GM21367 (cell line): ENCODE measurements around the gene PPP2R5E.
A peak's percentile ranks its signal among the peaks of the same experiment; 100 is the strongest.
"Not testable (repeated sequence)": the region's sequence is repeated elsewhere in the genome, so short reads cannot be mapped to it uniquely, and the experiment has no call there.

Experiments
- ATAC-seq: cut with Tn5 transposase; IDR thresholded peaks from one replicate; pipeline ENCODE4 v1.9.1; 2021; ENCODE audit not compliant: unreplicated experiment

The PPP2R5E gene

DNA sequence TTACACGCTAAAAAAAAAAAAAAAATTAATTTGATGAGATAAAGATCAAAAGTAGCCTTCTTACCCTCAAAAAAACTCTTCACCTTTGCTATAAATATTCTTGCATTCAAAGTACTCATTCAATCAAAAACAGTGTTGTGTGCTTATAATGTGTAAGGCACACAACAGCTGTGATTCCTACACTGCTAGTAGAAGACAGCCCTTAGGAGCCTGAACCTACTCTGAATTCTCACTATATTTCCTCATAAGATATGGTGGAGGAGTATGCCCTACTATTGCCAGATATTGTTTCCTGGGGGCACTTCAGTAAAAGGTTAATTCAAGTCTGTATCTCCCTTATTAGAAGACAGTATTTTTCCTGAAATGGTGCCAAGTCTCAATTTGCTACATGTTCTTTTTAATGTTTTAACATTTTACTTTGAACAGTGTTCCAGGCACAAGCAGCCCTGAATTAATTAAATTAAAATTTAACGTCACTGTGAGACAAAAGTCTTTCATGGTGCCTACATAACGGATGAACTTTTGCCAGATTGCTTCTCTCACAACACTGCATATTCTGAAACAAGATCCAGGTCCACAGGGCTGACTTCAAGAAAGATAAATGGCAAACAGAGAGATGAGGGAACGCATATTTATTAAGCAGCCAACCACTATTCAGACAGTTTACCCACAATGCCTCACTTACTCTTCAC lies 19.3 kb downstream of the PPP2R5E start:
- ATAC-seq: no peak

DNA sequence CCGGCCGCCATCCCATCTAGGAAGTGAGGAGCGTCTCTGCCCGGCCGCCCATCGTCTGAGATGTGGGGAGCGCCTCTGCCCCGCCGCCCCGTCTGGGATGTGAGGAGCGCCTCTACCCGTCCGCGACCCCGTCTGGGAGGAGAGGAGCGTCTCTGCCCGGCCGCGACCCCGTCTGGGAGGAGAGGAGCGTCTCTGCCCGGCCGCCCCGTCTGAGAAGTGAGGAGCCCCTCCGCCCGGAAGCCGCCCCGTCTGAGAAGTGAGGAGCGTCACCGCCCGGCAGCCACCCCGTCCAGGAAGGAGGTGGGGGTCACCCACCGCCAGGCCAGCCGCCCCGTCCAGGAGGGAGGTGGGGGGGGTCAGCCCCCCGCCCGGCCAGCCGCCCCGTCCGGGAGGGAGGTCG lies 20.7 kb downstream of the PPP2R5E start:
- not testable (repeated sequence) for ATAC-seq

DNA sequence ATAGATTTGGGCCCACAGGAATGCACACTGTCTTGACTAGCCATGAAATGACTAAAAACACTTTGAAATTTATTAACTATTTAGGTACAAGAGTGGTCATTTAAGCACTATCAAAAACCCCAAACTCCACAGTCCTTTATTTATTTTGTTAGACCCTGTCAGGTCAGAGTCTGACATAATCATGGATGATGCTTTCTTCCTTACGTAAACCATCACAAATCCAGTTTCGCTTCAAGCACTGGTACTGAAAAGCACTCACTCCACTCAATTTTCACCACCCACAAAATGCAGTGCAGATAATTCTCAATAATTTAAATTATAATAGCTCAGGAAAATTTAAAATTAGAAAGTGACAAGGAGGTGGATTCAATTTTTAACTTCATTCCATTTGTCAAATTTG lies 25.8 kb downstream of the PPP2R5E start:
- ATAC-seq: no peak

DNA sequence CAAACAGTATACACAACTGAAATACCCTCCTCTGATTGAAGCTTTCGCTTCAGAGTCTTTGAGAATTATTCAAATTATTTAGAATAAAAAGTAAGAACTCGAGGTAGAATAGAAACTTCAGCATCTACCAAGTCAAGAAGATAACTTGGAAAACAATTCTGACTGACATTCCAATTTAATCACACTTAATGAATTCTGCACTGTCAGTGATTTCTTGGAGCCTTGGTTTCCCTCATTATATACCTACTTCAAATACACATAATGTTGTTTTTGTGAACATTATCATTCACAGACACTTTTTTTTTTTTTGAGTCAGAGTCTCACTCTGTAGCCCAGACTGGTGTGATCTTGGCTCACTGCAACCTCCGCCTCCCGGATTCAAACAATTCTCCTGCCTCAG lies 27.9 kb downstream of the PPP2R5E start:
- ATAC-seq: no peak

DNA sequence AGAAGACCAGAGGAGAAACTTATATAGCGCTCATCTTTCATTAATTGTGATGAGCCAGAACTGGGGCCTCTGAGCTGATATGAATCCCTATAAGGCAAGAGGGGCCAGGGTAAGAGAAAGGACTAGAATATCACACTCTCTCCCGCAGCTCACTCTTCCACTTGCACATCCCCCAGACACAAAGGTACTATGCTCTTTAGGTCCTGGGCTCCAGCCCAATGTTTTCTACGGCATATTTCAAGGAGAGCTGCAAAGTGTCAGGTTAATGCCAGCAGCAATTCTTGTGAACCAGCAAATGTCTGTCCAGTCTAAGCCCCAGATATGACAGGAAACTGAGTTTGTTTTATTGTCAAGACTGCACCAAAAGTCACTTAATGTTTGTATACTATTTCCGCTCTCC lies 29.4 kb downstream of the PPP2R5E start:
- ATAC-seq: no peak

DNA sequence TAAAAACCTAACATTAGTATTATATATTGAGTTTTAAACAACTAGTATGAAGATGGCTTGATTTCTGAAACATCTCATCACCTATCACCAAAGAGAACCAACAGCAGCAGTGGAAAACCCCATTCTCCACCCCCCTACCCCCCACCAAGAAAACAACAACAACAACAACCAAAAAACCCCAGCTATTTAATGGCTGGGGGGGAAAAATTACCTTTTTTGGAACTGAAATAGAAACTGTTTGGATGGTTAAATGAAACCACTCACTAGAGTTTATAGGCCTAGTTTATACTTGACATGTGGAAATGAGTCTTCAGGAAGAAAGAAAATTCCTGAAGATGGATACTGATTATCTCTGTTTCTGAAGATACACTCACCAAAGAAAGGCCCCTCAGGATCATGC lies 30.3 kb downstream of the PPP2R5E start:
- no peak for ATAC-seq

DNA sequence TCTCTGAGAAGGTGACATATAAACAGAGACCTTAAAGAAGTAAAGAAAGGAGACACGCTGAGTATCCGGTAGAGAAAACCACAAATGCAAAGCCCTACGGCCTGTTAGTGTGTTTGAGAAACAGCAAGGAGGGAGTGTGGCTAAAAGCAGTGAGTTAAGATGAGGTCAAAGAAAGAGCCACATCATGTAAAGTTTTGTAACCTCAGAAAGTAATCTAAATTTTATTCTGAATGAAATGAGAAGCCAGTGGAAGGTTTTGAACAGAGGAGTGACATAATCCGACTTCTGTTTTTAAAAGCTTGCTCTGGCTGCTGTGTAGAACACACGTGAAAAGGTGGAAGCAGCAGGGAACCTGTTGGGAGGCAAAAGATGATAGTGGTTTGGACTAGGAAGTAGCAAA lies 32.6 kb downstream of the PPP2R5E start:
- no peak for ATAC-seq

DNA sequence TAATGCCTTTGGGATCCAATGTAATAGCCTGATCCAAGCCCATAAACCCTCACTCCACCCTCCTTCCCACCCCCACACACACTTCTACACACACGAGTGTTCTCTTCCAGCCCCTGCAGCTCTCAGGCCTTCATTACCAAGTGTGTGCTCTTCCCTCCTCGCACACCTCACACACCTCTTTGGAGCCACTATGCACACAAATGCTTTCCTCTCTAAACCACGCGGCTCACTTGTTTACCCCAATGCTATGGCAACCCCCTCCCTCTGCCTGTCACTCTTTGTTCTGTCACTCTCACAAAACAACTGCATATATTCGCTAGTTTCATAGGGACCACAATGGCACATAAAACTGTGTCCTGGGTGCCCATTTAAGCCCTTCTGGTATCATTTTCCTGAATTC lies 35.1 kb downstream of the PPP2R5E start:
- ATAC-seq: no peak

DNA sequence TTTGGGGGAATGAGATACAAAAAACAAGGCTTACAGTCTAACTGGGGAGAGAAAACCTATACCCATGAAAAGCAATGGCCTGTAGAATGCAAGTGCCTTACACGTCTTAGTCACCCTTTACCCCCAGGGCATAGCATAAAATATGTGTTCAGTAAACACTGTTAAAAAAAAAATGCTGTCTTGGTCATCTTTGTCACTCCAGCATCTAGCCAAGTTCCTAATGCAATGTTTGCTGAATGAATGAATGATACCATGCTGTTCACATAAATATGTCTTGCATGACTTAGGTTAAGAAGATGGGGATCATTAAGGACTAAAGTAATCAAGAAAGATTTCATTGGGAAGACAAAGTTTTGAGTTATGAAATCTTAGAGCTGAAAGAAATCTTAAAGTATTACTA lies 38.5 kb downstream of the PPP2R5E start:
- ATAC-seq: no peak

DNA sequence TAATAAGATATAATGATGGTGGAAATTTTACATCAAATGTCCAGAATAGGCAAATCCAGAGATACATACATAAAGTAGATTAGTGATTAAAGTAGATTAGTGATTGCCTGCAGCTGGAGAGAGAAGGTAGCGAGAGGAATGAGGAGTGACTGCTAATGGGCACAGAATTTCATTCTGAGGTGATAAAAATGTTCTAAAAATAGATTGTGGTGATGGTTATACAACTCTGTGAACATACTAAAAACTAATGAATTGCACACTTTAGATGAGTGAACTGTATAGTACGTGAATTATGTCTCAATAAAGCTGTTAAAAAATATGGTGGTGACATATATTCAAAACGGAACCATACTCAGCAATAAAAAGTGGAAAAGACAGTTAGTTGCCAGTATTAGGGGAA lies 41.7 kb downstream of the PPP2R5E start:
- ATAC-seq: no peak

DNA sequence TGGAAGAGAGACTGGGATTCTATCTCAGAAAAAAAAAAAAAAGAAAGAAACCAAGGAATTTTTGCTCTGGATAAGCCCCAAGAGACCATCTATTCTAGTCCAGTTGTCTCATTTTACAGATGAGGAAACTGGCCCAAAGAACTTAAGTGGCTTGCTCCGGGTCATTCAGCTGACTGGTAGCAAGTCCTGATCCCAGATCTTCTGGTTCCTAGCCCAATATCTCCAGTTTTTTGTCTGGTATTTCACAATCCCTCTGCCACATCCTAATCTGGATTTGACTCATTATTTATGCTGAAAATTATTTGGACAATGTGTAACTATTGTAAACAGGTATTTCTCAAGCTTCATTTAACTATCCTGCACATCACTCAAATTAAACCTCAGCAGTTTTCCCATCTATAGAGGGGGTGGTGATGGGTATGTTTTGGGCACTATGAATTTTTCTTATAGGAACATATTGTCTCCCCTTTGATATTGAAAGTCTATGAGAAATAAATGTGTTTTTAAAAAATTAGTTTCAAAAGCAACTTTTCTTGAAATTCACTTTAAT lies 43.4 kb downstream of the PPP2R5E start:
- ATAC-seq: no peak

DNA sequence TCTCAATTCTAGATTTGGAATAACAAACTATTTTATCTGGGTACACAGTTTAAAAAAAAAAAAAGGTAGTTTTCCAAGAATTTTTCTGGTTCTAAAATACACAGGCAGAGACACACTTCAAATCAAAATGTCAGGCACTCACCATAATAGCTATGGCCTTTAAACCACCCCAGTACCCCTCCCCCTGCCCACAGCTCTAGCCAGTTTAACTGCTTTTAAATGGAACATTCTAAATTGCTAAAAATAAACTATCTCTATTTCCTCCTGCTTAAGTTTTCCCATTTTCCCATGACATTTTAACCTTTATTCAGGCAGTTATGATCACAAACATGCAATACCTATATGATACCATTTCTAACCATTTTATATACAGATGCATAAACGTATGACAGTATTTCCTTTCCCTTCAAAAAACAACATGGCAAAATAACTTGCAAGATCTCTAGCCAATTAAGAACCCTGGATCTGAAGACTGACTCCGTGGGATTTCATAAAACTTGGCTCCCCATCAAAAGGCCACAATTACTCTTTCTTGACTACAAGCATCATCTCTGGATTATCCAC lies 46.3 kb downstream of the PPP2R5E start:
- no peak for ATAC-seq

DNA sequence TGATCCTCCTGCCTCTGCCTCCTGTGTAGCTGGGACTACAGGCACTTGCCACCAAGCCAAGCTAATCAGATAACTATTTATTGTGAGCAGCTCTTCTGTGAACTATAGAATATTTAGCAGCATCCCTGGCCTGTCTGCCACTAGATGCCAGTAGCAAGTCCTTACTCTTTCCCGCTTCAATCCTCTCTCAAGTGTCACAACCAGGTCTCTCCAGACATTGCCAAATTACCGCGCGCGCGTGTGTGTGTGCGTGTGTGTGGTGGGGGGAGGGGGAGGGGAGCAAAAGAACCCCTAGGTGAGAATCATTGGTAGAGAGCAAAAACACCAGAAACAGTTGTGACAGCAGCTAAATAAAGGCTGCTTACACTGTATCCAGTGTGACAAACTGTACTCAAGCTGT lies 49.9 kb downstream of the PPP2R5E start:
- no peak for ATAC-seq

DNA sequence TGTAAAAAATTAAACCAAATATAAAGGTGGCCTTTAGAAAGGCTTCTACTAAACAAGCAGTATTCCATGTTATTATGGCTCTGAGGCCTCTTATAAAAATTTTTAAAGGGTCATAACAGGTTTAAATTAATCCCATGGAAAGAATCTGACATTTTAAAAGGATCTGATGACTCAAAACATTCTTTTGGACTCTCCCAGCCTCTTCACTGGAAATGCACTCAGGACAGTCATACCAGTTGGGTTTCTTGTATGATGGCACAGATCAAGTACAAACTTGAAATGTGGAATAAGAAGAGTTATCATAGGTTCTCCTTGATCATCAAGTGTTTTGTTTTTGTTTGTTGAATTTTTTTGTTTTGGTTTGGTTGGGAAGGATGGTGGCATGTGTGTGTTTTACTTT lies 50.8 kb downstream of the PPP2R5E start:
- no peak for ATAC-seq

DNA sequence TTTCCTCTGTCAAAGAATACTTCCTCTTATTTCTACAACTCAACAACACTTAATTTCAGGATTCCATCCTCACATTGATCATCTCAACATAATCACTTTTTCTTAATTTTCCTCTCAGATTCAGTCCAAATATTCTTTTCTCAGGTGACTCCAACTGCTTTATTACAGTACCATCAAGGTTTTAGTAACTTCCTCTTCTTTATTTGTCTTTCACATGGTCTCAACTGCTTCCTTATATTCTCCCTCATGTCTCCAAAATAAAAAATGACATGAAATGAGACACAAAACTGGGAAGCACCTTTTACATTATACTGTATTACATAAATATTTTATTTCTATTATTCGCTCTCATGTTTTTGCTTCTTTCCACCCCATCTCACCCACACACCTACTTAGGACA lies 55.5 kb downstream of the PPP2R5E start:
- no peak for ATAC-seq

DNA sequence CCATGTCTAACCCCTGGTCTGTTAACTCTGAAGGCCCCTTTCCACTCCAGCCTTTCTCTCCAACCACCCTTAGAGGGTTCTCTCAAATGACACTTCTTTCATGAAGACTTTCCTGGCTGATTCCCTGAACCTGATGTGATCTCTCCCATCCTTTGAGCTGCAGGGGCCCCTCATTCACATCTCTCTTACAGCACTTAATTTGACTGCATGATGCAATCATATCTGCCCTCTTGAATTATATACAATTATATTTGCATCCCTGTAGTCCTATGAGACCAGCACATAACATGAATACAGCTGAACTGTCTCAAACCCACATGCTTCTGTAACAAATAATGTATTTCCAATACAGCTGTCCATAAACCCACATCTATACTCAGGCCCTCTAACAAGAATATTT lies 56.4 kb downstream of the PPP2R5E start:
- ATAC-seq: no peak

DNA sequence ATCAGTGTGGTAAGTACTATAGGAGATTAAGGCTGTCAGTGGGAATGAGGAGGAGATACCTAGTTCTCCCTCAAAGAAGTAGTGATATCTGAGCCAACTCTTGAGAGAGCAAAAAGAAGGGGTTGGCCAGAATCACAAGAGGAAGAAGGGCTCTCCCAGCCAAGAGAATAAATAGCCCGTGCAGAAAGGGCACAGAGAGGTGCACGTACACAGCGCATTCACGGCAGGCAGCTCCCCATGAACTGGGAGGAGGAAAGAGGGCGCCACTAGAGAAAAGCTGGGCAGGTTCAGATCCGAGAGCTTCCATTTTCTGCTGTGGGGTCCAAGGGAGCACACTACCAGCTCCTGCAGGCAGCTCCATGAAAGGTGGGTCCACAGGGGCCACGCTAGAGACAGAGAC lies 59.9 kb downstream of the PPP2R5E start:
- no peak for ATAC-seq

DNA sequence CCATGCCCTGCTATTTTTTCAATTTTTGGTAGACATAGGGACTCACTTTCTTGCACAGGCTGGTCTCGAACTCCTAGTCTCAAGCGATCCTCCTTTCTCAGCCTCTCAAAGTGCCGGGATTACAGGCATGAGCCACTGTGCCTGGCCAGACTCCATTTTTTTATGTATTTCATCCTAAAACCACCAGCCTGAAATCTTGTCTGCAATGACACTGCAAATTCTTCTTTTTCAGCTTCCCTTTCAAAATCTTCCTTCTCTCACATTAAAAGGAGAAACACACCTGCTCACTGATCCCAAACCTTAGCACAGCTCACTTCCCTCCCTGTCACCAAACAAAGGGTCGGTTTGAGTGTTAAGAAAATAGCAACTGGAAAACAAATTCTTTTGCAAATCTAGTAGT lies 62.6 kb downstream of the PPP2R5E start:
- ATAC-seq: no peak

DNA sequence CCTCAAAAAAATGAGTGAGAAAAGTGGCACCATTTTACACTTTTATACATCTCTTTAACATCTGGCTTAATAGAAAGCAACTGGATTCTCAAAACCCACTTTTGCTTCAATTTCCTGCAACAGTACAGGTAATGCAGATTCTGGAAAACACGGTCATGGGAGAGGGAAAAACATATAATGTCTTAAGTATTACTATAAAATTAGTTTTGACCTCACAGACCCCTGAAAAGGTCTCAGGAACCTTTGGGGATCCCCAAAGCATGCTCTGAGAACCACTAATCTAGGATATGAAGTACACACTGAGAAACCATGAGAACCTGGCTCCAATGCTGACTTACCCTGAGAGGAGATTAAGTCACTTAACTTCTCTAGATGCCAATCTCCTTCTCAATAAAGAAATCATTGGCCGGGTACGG lies 64.7 kb downstream of the PPP2R5E start:
- peak; percentile 58 for ATAC-seq

DNA sequence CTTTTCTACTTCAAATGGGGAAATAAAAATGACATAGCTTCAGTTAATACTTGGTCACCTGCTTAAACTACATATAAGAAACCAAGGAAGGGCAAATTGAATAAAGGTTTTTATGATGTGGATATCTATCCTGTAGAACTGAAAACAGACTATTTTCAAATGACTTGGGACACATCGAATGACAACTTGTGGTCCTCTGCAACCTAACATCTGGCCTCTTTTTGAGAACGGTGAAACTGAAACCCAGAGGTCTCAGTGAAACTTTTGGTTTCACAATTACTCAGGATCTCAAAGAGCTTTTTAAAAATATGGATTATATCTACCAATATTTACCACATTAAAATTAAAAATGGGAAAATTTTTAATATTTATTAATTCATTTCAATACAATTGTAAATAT lies 65.2 kb downstream of the PPP2R5E start:
- ATAC-seq: peak; percentile 80

DNA sequence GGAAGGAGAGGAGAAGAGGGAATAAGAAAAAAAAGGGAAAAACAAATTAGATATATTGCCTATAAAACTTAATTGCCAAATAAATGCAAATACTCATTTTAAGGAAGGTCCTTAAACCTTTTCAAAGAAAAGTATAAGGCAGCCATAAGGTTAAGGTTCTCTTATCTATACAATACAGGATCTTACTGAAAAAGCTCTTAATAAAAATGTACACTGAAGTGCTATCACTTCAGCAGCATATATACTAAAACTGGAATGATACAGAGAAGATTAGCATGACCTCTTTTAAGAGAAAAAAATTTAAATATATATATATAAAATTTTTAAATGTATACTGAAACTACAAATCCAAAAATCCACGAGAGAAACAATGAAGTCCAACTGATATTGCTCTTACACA lies 65.6 kb downstream of the PPP2R5E start:
- ATAC-seq: no peak

DNA sequence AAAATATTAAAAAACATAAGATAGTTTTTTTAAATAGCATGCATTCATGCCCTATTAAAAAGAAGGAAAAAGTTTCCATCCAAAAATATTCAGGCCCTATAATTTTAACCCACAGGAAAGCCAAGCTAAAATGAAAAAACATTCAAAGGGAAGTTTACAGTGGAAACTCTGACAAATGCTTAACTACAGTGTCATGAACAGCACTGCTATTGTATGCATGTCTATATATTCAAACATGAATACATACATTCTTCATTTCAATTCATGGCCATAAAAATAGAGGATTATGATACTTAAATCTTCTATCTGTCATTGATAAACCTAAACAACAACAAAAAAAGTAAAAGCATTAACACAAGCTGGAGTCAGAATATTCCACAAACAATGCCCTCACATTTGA lies 67.4 kb downstream of the PPP2R5E start:
- ATAC-seq: no peak

DNA sequence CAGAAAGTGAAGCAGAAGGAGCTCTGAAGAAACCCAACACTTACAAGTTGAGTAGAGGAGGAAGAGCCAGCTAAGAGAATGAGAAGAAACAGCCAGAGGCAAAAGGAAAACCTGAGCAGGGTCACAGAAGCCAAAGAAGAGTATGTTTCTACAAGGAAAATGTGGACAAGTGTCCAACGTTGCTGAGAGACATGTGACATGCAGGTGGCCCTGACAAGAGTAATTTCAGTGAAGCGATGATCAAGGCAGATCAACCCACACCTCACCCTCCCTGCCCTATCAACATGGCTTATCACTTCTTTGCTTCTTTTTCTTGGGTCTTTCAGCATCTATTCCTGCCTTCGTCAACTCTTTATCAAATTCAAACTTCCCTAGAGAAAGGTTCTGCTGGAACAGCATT lies 68.3 kb downstream of the PPP2R5E start:
- ATAC-seq: no peak
